K562 (cell line): ENCODE results near the gene IFNGR1. TPM values are rescaled to one million over a fixed set of nuclear protein-coding genes. Genes with fewer than 3 reads are reported as not detected.

Source experiments
- ARID1B ChIP-seq: fragments of 450-650 bp; IDR thresholded peaks from 2 replicates; pipeline ENCODE4 v1.6.1; 2016; ENCODE audit warnings: antibody characterized with exemption, mild to moderate bottlenecking, inconsistent platforms
- BHLHE40 ChIP-seq: IDR thresholded peaks from 2 replicates; pipeline ENCODE4 v1.6.1; 2011; ENCODE audit warnings: low read length, improper control_type of control experiment
- BRD4 ChIP-seq: fragments of 200-600 bp; sonication (generic); IDR thresholded peaks from 2 replicates; pipeline ENCODE4 v1.6.1; 2017; ENCODE audit warnings: inconsistent platforms
- CBFA2T3 ChIP-seq: fragments of 450-650 bp; IDR thresholded peaks from 2 replicates; pipeline ENCODE4 v1.6.1; 2017
- CTBP1 ChIP-seq: fragments of 450-650 bp; IDR thresholded peaks from 2 replicates; pipeline ENCODE4 v1.6.1; 2016; ENCODE audit warnings: borderline replicate concordance
- DDX20 ChIP-seq: fragments of 450-650 bp; IDR thresholded peaks from 2 replicates; pipeline ENCODE4 v1.6.1; 2016; ENCODE audit warnings: missing genetic modification characterization, low read depth, mild to moderate bottlenecking, missing compliant biosample characterization, moderate library complexity
- ELK3 ChIP-seq: fragments of 450-650 bp; formaldehyde crosslinking; IDR thresholded peaks from 2 replicates; pipeline ENCODE4 v1.4.0; 2020; ENCODE audit warnings: mild to moderate bottlenecking
- LCOR ChIP-seq: sonication (generic); formaldehyde crosslinking; IDR thresholded peaks from 2 replicates; pipeline ENCODE4 v1.8.0; 2022; ENCODE audit warnings: mild to moderate bottlenecking, missing genetic modification reagents
- MAFK ChIP-seq: IDR thresholded peaks from 2 replicates; pipeline ENCODE4 v1.6.1; 2011; ENCODE audit warnings: low read length, improper control_type of control experiment
- MCM7 ChIP-seq, 2 experiments: fragments of 450-650 bp; IDR thresholded peaks; 2 replicates each; pipeline ENCODE4 v1.6.1; 2016 to 2018
- MECOM ChIP-seq: fragments of 250-450 bp; sonication (Bioruptor Pico); IDR thresholded peaks from 2 replicates; pipeline ENCODE4 v1.8.0; 2022; ENCODE audit warnings: inconsistent platforms
- NCOA2 ChIP-seq, 2 experiments: fragments of 450-650 bp; IDR thresholded peaks; 2 replicates each; pipeline ENCODE4 v1.6.1; 2018; ENCODE audit warnings: mild to moderate bottlenecking in 2 of 2, moderate library complexity in 1 of 2; ENCODE audit not compliant: partially characterized antibody in 2 of 2
- NFIC ChIP-seq: fragments of 450-650 bp; IDR thresholded peaks from 2 replicates; pipeline ENCODE4 v1.6.1; 2017; ENCODE audit warnings: mild to moderate bottlenecking, inconsistent platforms
- POLR3G ChIP-seq: IDR thresholded peaks from 2 replicates; pipeline ENCODE4 v1.6.1; 2011; ENCODE audit not compliant: insufficient read length, insufficient replicate concordance; ENCODE audit errors: extremely low read depth
- SMAD2 ChIP-seq: fragments of 150-350 bp; IDR thresholded peaks from 2 replicates; pipeline ENCODE4 v1.6.1; 2014; ENCODE audit warnings: low read depth, mild to moderate bottlenecking, low read length
- SNIP1 ChIP-seq: fragments of 450-650 bp; IDR thresholded peaks from 2 replicates; pipeline ENCODE4 v1.7.1; 2017; ENCODE audit warnings: low read depth, mild to moderate bottlenecking
- THRAP3 ChIP-seq: fragments of 450-650 bp; IDR thresholded peaks from 2 replicates; pipeline ENCODE4 v1.6.1; 2016; ENCODE audit warnings: mild to moderate bottlenecking, inconsistent platforms, borderline replicate concordance
- YBX1 ChIP-seq: fragments of 450-650 bp; IDR thresholded peaks from 2 replicates; pipeline ENCODE4 v1.7.1; 2016; ENCODE audit warnings: mild to moderate bottlenecking
- ZBTB12 ChIP-seq: fragments of 250-450 bp; sonication (Bioruptor Pico); IDR thresholded peaks from 2 replicates; pipeline ENCODE4 v1.4.0; 2020
- ZNF146 ChIP-seq: IDR thresholded peaks from one replicate; pipeline ENCODE4 v1.6.1; 2018; ENCODE audit warnings: missing compliant biosample characterization; ENCODE audit not compliant: unreplicated experiment
- ZNF212 ChIP-seq: fragments of 450-650 bp; formaldehyde crosslinking; IDR thresholded peaks from 2 replicates; pipeline ENCODE4 v1.4.0; 2020; ENCODE audit warnings: mild to moderate bottlenecking
- ZNF583 ChIP-seq: fragments of 250-450 bp; sonication (Bioruptor Pico); IDR thresholded peaks from 2 replicates; pipeline ENCODE4 v1.4.0; 2020
- ZNF584 ChIP-seq: fragments of 200-800 bp; sonication (Bioruptor generic); IDR thresholded peaks from 2 replicates; pipeline ENCODE4 v1.6.1; 2016; ENCODE audit warnings: low read depth, mild to moderate bottlenecking, missing genetic modification characterization, missing compliant biosample characterization
- ZNF592 ChIP-seq: fragments of 450-650 bp; IDR thresholded peaks from 2 replicates; pipeline ENCODE4 v1.6.1; 2017; ENCODE audit warnings: antibody characterized with exemption, mild to moderate bottlenecking
- ZNF668 ChIP-seq: fragments of 250-450 bp; sonication (Bioruptor Pico); IDR thresholded peaks from 2 replicates; pipeline ENCODE4 v1.8.0; 2022; ENCODE audit warnings: mild to moderate bottlenecking, inconsistent platforms
- ZNF766 ChIP-seq: fragments of 200-800 bp; sonication (Bioruptor generic); conservative IDR thresholded peaks from 2 replicates; pipeline ENCODE4 v1.6.1; 2016; ENCODE audit warnings: missing genetic modification characterization, missing compliant biosample characterization
- polyA plus RNA-seq, 8 experiments: library from polyadenylated mRNA; depleted of rRNA in 4 of 8; stranded (reverse) in 5 of 8; unstranded in 3 of 8; fragments of >200 nt; fragmentation: Nextera tagmentation in 2 of 8; fragmentation: Illumina TruSeq in 1 of 8; extraction: Ambion mirVana in 2 of 8; extraction: Trizol in 1 of 8; gene quantifications; 2 replicates each; pipeline versions ENCODE4 v1.2.1 to v1.2.3, GENCODE V29; 2011 to 2014; ENCODE audit warnings: inconsistent platforms in 1 of 8, missing spikeins in 1 of 8
- total RNA-seq, 7 experiments: library from RNA; depleted of rRNA in 6 of 7; stranded (reverse); fragments of >200 nt in 6 of 7; fragmentation: Illumina TruSeq in 2 of 7; extraction: Trizol in 2 of 7; gene quantifications; 2 replicates each; pipeline versions ENCODE4 v1.2.1 to v1.2.3, GENCODE V29; 2011 to 2021; ENCODE audit warnings: low replicate concordance in 1 of 7

IFNGR1 gene
- total and polyA plus RNA-seq, 9 of the 15 experiments (the other 6 are each of a cell fraction or from before 2014, with no cell fraction given), result 14.7 to 47.0 (median 26.7) TPM

- TF ChIP-seq POLR3G (no peak), ZBTB12 (CRISPR knock-in tag) (peak; percentile 60; the same call in 1 of the 2 replicates), ARID1B (peak; percentile 91), THRAP3 (no peak), ZNF584 (peak; percentile 93), BHLHE40 (no peak), BRD4 (no peak), MECOM (CRISPR knock-in tag) (peak; percentile 78), ZNF583 (peak; percentile 94), ELK3 (CRISPR knock-in tag) (no peak), DDX20 (tag) (peak; percentile 85), NCOA2 (IDR thresholded peaks at IDR 0.05; ENCODE audit: partially characterized antibody in 2 of 2) (no peak), MCM7 (IDR thresholded peaks at IDR 0.05) (no peak), ZNF668 (no peak), CTBP1 (no peak), LCOR (CRISPR knock-in tag) (peak; percentile 30; the same call in 1 of the 2 replicates), ZNF766 (CRISPR knock-in tag) (peak; percentile 83), SNIP1 (no peak), SMAD2 (no peak), MAFK (no peak), NFIC (no peak), YBX1 (no peak), ZNF592 (peak; percentile 87), ZNF146 (CRISPR knock-in tag) (no peak), ZNF212 (CRISPR knock-in tag) (no peak), CBFA2T3 (peak; percentile 80)
Observed at GRCh38 chr6:137170266-137171052, 48.7 kb downstream of the IFNGR1 start (continued).
